HCT116 (cell line): ENCODE data around the gene TMEM187. TPM values are rescaled to one million over a fixed set of nuclear protein-coding genes. Genes with fewer than 3 reads are reported as not detected.

ENCODE experiments used
- ATAC-seq: fragments of 200-7000 bp; cut with Tn5 transposase; 2 replicates; pipeline ENCODE4 v1.9.1; 2020; ENCODE audit warnings: mild to moderate bottlenecking, moderate library complexity
- BruUV-seq: library from RNA; stranded (reverse); fragments of 400-500 nt; replicated peaks from 2 replicates; lab custom pipeline; 2021; lab: Mats Ljungman, UMichigan
- CTCF ChIA-PET: fragments of 300-600 bp; sonication (Branson Sonifier 250); formaldehyde crosslinking; loops from one replicate; lab custom pipeline; 2021; ENCODE audit warnings: antibody characterized with exemption; lab: Charles Lee
- POLR2A ChIA-PET: fragments of 300-600, 350-600 bp; sonication (Branson Sonifier 250); formaldehyde crosslinking; loops from one replicate; lab custom pipeline; 2021; ENCODE audit warnings: antibody characterized with exemption; lab: Charles Lee
- RAD21 ChIA-PET, 2 experiments: fragments of 300-600 bp; sonication (Branson Sonifier 250); formaldehyde crosslinking; loops; one replicate each; lab custom pipeline; 2023; ENCODE audit warnings: low total read pairs in 2 of 2; ENCODE audit not compliant: uncharacterized antibody in 2 of 2, unreplicated experiment in 2 of 2, low non-redundant PET in 1 of 2; lab: Charles Lee
- DNase-seq: peaks from one replicate; pipeline ENCODE4 v3.0.0-alpha.2; 2010; ENCODE audit warnings: low read depth, low spot score
- H2AFZ ChIP-seq: fragments of 200-600 bp; shearing (Covaris generic), sonication (generic); 2 replicates; pipeline ENCODE4 v1.6.1; 2017; ENCODE audit warnings: low read depth, mixed run types, mixed read lengths, antibody characterized with exemption, low read length; ENCODE audit not compliant: poor library complexity, severe bottlenecking
- H3K27ac ChIP-seq: 2 replicates; pipeline ENCODE4 v1.5.1; 2012; ENCODE audit warnings: low read depth, low read length
- H3K27me3 ChIP-seq: fragments of 200-600 bp; sonication (generic); 2 replicates; pipeline ENCODE4 v1.6.1; 2016; ENCODE audit warnings: mixed run types, low read length, mixed read lengths; ENCODE audit not compliant: insufficient read depth
- H3K36me3 ChIP-seq, 2 experiments: fragments of 200-500 bp in 1 of 2; fragments of 200-600 bp in 1 of 2; sonication (Bioruptor generic) in 1 of 2; sonication (generic) in 1 of 2; 2 replicates each; pipeline versions ENCODE4 v1.5.1 to v1.6.1; 2014 to 2016; ENCODE audit warnings: low read length in 2 of 2, inconsistent platforms in 1 of 2, mixed read lengths in 1 of 2, mixed run types in 1 of 2; ENCODE audit not compliant: insufficient read depth in 2 of 2, control insufficient read depth in 1 of 2
- H3K4me1 ChIP-seq, 2 experiments: fragments of 200-600 bp in 1 of 2; sonication (generic) in 1 of 2; 2 replicates each; pipeline versions ENCODE4 v1.5.1 to v1.6.1; 2012 to 2017; ENCODE audit warnings: low read length in 2 of 2, inconsistent platforms in 1 of 2, mild to moderate bottlenecking in 1 of 2, mixed read lengths in 1 of 2, mixed run types in 1 of 2, moderate library complexity in 1 of 2; ENCODE audit not compliant: insufficient read depth in 2 of 2, control insufficient read depth in 1 of 2
- H3K4me2 ChIP-seq: fragments of 200-600 bp; sonication (generic); 2 replicates; pipeline ENCODE4 v1.6.1; 2017; ENCODE audit warnings: mixed run types, low read length, mixed read lengths
- H3K4me3 ChIP-seq, 2 experiments: fragments of 200-600 bp in 1 of 2; sonication (generic) in 1 of 2; replicated peaks in 1 of 2; 2 replicates each; pipeline ENCODE4 v1.5.1; 2011 to 2016; ENCODE audit warnings: low read length in 2 of 2, control low read depth in 1 of 2, low read depth in 1 of 2, mild to moderate bottlenecking in 1 of 2, mixed read lengths in 1 of 2, mixed run types in 1 of 2
- H3K79me2 ChIP-seq: fragments of 200-600 bp; sonication (generic); 2 replicates; pipeline ENCODE4 v1.6.1; 2017; ENCODE audit warnings: mild to moderate bottlenecking, mixed run types, low read length, moderate library complexity, mixed read lengths; ENCODE audit not compliant: insufficient read depth
- H3K9ac ChIP-seq: fragments of 200-600 bp; sonication (generic); 2 replicates; pipeline ENCODE4 v1.6.1; 2016; ENCODE audit warnings: low read length, mixed read lengths
- H3K9me2 ChIP-seq: fragments of 200-600 bp; sonication (generic), shearing (Covaris generic); 2 replicates; pipeline ENCODE4 v1.6.1; 2017; ENCODE audit warnings: mixed run types, mild to moderate bottlenecking, moderate library complexity; ENCODE audit not compliant: insufficient read depth
- H3K9me3 ChIP-seq, 2 experiments: fragments of 200-500 bp in 1 of 2; fragments of 200-600 bp in 1 of 2; sonication (Bioruptor generic) in 1 of 2; sonication (generic) in 1 of 2; 2 replicates each; pipeline ENCODE4 v1.6.1; 2014 to 2017; ENCODE audit warnings: low read length in 2 of 2, mixed read lengths in 2 of 2, inconsistent platforms in 1 of 2, low read depth in 1 of 2, mild to moderate bottlenecking in 1 of 2, mixed run types in 1 of 2, moderate library complexity in 1 of 2; ENCODE audit not compliant: control insufficient read depth in 1 of 2, insufficient read depth in 1 of 2
- H4K20me1 ChIP-seq: fragments of 200-600 bp; sonication (generic), shearing (Covaris generic); 2 replicates; pipeline ENCODE4 v1.6.1; 2017; ENCODE audit warnings: mixed run types, mild to moderate bottlenecking, moderate library complexity; ENCODE audit not compliant: insufficient read depth
- ATF3 ChIP-seq: IDR thresholded peaks from 2 replicates; pipeline ENCODE4 v1.6.1; 2012
- CEBPB ChIP-seq: IDR thresholded peaks from 2 replicates; pipeline ENCODE4 v1.6.1; 2012; ENCODE audit warnings: low read depth
- EGR1 ChIP-seq: IDR thresholded peaks from 2 replicates; pipeline ENCODE4 v1.6.1; 2012; ENCODE audit warnings: low read depth
- ELF1 ChIP-seq: IDR thresholded peaks from 2 replicates; pipeline ENCODE4 v1.6.1; 2012; ENCODE audit warnings: low read depth, borderline replicate concordance
- EZH2phosphoT487 ChIP-seq: fragments of 200-600 bp; IDR thresholded peaks from 2 replicates; pipeline ENCODE4 v1.6.1; 2018; ENCODE audit warnings: antibody characterized with exemption, borderline replicate concordance
- FOSL1 ChIP-seq: IDR thresholded peaks from 2 replicates; pipeline ENCODE4 v1.6.1; 2012; ENCODE audit warnings: low read depth
- JUND ChIP-seq: IDR thresholded peaks from 2 replicates; pipeline ENCODE4 v1.6.1; 2012
- MAX ChIP-seq: IDR thresholded peaks from 2 replicates; pipeline ENCODE4 v1.6.1; 2012
- POLR2A ChIP-seq: IDR thresholded peaks from 2 replicates; pipeline ENCODE4 v1.7.0; 2011; ENCODE audit warnings: borderline replicate concordance; ENCODE audit not compliant: insufficient read depth, insufficient read length; ENCODE audit errors: extremely low read depth
- SIN3A ChIP-seq: IDR thresholded peaks from 2 replicates; pipeline ENCODE4 v1.6.1; 2012; ENCODE audit warnings: low read depth
- SRF ChIP-seq: IDR thresholded peaks from 2 replicates; pipeline ENCODE4 v1.6.1; 2012; ENCODE audit warnings: low read depth
- TCF7L2 ChIP-seq: IDR thresholded peaks from 2 replicates; pipeline ENCODE4 v1.7.0; 2011; ENCODE audit warnings: borderline replicate concordance, inconsistent platforms; ENCODE audit not compliant: insufficient read depth, insufficient read length; ENCODE audit errors: extremely low read depth
- YY1 ChIP-seq: IDR thresholded peaks from 2 replicates; pipeline ENCODE4 v1.6.1; 2011; ENCODE audit warnings: low read length, low read depth, moderate library complexity, mild to moderate bottlenecking; ENCODE audit not compliant: insufficient replicate concordance; ENCODE audit errors: extremely low read depth
- ZFX ChIP-seq: fragments of 450-650 bp; IDR thresholded peaks from 2 replicates; pipeline ENCODE4 v1.6.1; 2017
- ZNF274 ChIP-seq: fragments of 200-500 bp; sonication (Bioruptor generic); IDR thresholded peaks from 2 replicates; pipeline ENCODE4 v1.6.1; 2014; ENCODE audit warnings: mild to moderate bottlenecking, low read depth, low read length, inconsistent platforms
- intact Hi-C: fragments of 100-400 bp; cut with micrococcal nuclease; formaldehyde crosslinking; loops from 2 replicates; pipeline ENCODE4 v1.10.0; 2022
- total RNA-seq: library from RNA; stranded (reverse); gene quantifications from one replicate; pipeline ENCODE4 v1.2.1, GENCODE V29; 2021; ENCODE audit not compliant: unreplicated experiment

The TMEM187 gene
- total RNA-seq, 1 experiment from 2014 or later, result 12.6 TPM

GRCh38 chrX:154022108-154022507, 49.6 kb downstream of the TMEM187 start:
- intact Hi-C loops, result no loop called here
- ChIA-PET RAD21 (no interaction called here), POLR2A (no interaction called here), CTCF (no interaction called here)
- Histone ChIP-seq H3K4me2 (0 out of 2 replicates have a peak overlapping the region, but pooled peaks have one; percentile 81), H3K9ac (peak overlapping the region; percentile 83; the same call in 1 of the 2 replicates), H3K27me3 (no peaks in the 10 kb centered on the region), H3K36me3 (0 out of 4 replicates have a peak, but pooled peaks cover 0 to 3% of the 10 kb centered on the region in 2 experiments), H4K20me1 (no peaks in the 10 kb centered on the region), H3K4me3 (no peak overlapping the region), H3K79me2 (peaks cover 30% of the 10 kb centered on the region), H3K9me3 (no peaks in the 10 kb centered on the region), H2AFZ (no peak overlapping the region), H3K4me1 (peaks cover 9 to 31% of the 10 kb centered on the region in 2 experiments), H3K9me2 (no peaks in the 10 kb centered on the region), H3K27ac (no peak overlapping the region)
- ATAC-seq (no peak), DNase-seq (no peak)
- no TSS peak for BruUV-seq
- no peak for TF ChIP-seq TCF7L2
- TF ChIP-seq CEBPB, result no peak
- TF ChIP-seq ZNF274, result no peak
- TF ChIP-seq ELF1, result no peak
- no peak for TF ChIP-seq ATF3
- no peak for TF ChIP-seq EGR1
- TF ChIP-seq YY1, result no peak
- TF ChIP-seq POLR2A, result no peak
- no peak for TF ChIP-seq SRF
- no peak for TF ChIP-seq SIN3A
- no peak for TF ChIP-seq FOSL1
- no peak for TF ChIP-seq JUND
- no peak for TF ChIP-seq MAX
- no peak for TF ChIP-seq EZH2phosphoT487
- no peak for TF ChIP-seq ZFX
